Ishikawa (cell line): ENCODE results near the gene STX2.

Experiments
- CEBPB ChIP-seq: IDR thresholded peaks from 2 replicates; pipeline ENCODE4 v1.6.1; 2012
- EP300 ChIP-seq: IDR thresholded peaks from 2 replicates; pipeline ENCODE4 v1.6.1; 2012; ENCODE audit warnings: borderline replicate concordance
- RAD21 ChIP-seq: IDR thresholded peaks from 2 replicates; pipeline ENCODE4 v1.6.1; 2012; ENCODE audit warnings: low read depth
- TEAD4 ChIP-seq: IDR thresholded peaks from 2 replicates; pipeline ENCODE4 v1.6.1; 2012
- USF1 ChIP-seq: IDR thresholded peaks from 2 replicates; pipeline ENCODE4 v1.6.1; 2012

GRCh38 chr12:130804216-130804615 lies 34.8 kb downstream of the STX2 start:
- TF ChIP-seq RAD21: no peak
- no peak for TF ChIP-seq EP300
- TF ChIP-seq CEBPB: no peak
- TF ChIP-seq USF1: no peak
- no peak for TF ChIP-seq TEAD4
